Aorta (tissue), 5 donors: ENCODE results near the gene QPRT. TPM values are rescaled to one million over a fixed set of nuclear protein-coding genes. Genes with fewer than 3 reads are reported as not detected.

ENCODE experiments used
- ATAC-seq: fragments of 200-7000 bp; cut with Tn5 transposase; one replicate; pipeline ENCODE4 v1.9.1; 2022; ENCODE audit warnings: moderate library complexity; ENCODE audit not compliant: low FRiP score
- DNase-seq, 2 donors: peaks; one replicate each; pipeline ENCODE4 v3.0.0-alpha.2; 2020
- H3K27ac ChIP-seq, 2 donors: one replicate each; pipeline ENCODE4 v1.5.1; 2013; ENCODE audit warnings: low read length in 2 of 2, mild to moderate bottlenecking in 2 of 2, moderate library complexity in 2 of 2, control low read depth in 1 of 2, inconsistent platforms in 1 of 2, low read depth in 1 of 2
- H3K27me3 ChIP-seq, 2 donors: one replicate each; pipeline ENCODE4 v1.6.1; 2013; ENCODE audit warnings: control low read depth in 1 of 2, low read length in 1 of 2, mild to moderate bottlenecking in 1 of 2, moderate library complexity in 1 of 2; ENCODE audit not compliant: insufficient read depth in 2 of 2, control insufficient read depth in 1 of 2
- H3K36me3 ChIP-seq, 2 donors: one replicate each; pipeline ENCODE4 v1.6.1; 2013; ENCODE audit warnings: control low read depth in 1 of 2, low read length in 1 of 2, mild to moderate bottlenecking in 1 of 2; ENCODE audit not compliant: insufficient read depth in 2 of 2, control insufficient read depth in 1 of 2
- H3K4me1 ChIP-seq, 2 donors: one replicate each; pipeline ENCODE4 v1.6.1; 2013; ENCODE audit warnings: low read length in 2 of 2, control low read depth in 1 of 2, mild to moderate bottlenecking in 1 of 2, moderate library complexity in 1 of 2; ENCODE audit not compliant: insufficient read depth in 2 of 2, control insufficient read depth in 1 of 2
- H3K4me3 ChIP-seq, 2 donors: one replicate each; pipeline ENCODE4 v1.5.1; 2013; ENCODE audit warnings: low read length in 2 of 2, control low read depth in 1 of 2, mild to moderate bottlenecking in 1 of 2
- H3K9me3 ChIP-seq: one replicate; pipeline ENCODE4 v1.6.1; 2013; ENCODE audit warnings: mild to moderate bottlenecking, low read length; ENCODE audit not compliant: control insufficient read depth
- whole genome bisulfite sequencing, 2 donors: extraction: QIAGEN DNeasy Blood & Tissue Kit; methylation state at CpG; one replicate each; pipeline ENCODE4 v1.1.7; 2013; 5-methylcytosine and 5-hydroxymethylcytosine counted together
- intact Hi-C, 2 donors: fragments of 100-400 bp; cut with DNase I; formaldehyde crosslinking; loops; one replicate each; pipeline versions ENCODE4 v1.14.2 to v1.15.0; 2022
- polyA plus RNA-seq, 2 donors: library from polyadenylated mRNA; stranded (reverse); fragments of 200-250 nt; gene quantifications; one replicate each; pipeline ENCODE4 v1.2.3, GENCODE V29; 2013
- total RNA-seq, 2 donors: library from RNA; stranded (reverse); fragmentation: NEBNext Ultra II Directional; extraction: Animal tissue kit (Norgen Biotek cat#: 25700); gene quantifications; one replicate each; pipeline ENCODE4 v1.2.1, GENCODE V29; 2021
- donor health status: healthy with polysubstance abuse.
- donor health status: Bipolar disorder and iron deficiency.
- donor health status: DM: no; HTN: no; CAD: no.
- donor health status: DM: no; HTN: no; CAD: no.
- donor health status: DM: yes; HTN: yes; CAD: no.

QPRT gene
- total and polyA plus RNA-seq, 4 donors: 0.61 to 6.1 (median 3.0) TPM

- DNase-seq (no peak), ATAC-seq (no peak)
- Histone ChIP-seq H3K27ac (no peak overlapping the region), H3K27me3 (no peaks in the 10 kb centered on the region), H3K9me3 (no peaks in the 10 kb centered on the region), H3K4me3 (no peak overlapping the region), H3K4me1 (no peaks in the 10 kb centered on the region), H3K36me3 (no peaks in the 10 kb centered on the region)
- 74 to 77% methylated on average over 11 of the region's 11 CpGs for WGBS, 2 donors
- intact Hi-C loops: no loop called here
Observed at GRCh38 chr16:29656688-29657523, 22.1 kb upstream of the QPRT start.

DNA sequence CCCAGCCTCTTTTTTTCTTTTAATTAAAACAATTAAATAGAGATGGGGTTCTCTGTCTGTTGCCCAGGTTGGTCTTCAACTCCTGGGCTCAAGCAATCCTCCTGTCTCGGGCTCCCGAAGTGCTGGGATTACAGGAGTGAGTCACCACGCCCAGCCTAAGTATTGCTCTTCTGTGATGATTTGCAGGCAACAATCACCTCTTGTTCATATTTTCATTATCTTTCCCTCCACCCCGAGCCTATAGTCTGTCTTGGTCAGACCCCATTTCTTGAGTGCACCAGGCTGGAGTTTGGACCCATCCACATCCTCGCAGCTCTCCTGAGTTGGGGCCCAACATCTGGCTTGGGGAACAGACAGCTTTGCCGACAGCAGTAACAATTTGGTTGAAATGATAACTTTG lies 20.3 kb upstream of the QPRT start:
- H3K27ac ChIP-seq: no peak overlapping the region
- no peaks in the 10 kb centered on the region for H3K9me3 ChIP-seq
- ATAC-seq: no peak
- DNase-seq: no peak
- intact Hi-C loops: no loop called here
- no peaks in the 10 kb centered on the region for H3K36me3 ChIP-seq
- WGBS, 2 donors: 77 to 80% methylated on average over 6 of the region's 6 CpGs
- no peak overlapping the region for H3K4me3 ChIP-seq
- no peaks in the 10 kb centered on the region for H3K4me1 ChIP-seq
- no peaks in the 10 kb centered on the region for H3K27me3 ChIP-seq

GRCh38 chr16:29662000-29662728 lies 16.8 kb upstream of the QPRT start:
- H3K4me3 ChIP-seq: no peak overlapping the region
- WGBS, 2 donors: 83 to 85% methylated on average over 17 of the region's 17 CpGs
- intact Hi-C loops: no loop called here

GRCh38 chr16:29662729-29663015 lies 16.3 kb upstream of the QPRT start:
- intact Hi-C loops: no loop called here
- 71 to 73% methylated on average over 4 of the region's 4 CpGs for WGBS, 2 donors
- H3K4me3 ChIP-seq: no peak overlapping the region

More at GRCh38 chr16:29662000-29662728, 16.8 kb upstream of the QPRT start:
- Histone ChIP-seq H3K4me1 (no peaks in the 10 kb centered on the region), H3K36me3 (no peaks in the 10 kb centered on the region), H3K27me3 (no peaks in the 10 kb centered on the region), H3K27ac (no peak overlapping the region), H3K9me3 (no peaks in the 10 kb centered on the region)
- no peak for ATAC-seq
- no peak for DNase-seq

DNA sequence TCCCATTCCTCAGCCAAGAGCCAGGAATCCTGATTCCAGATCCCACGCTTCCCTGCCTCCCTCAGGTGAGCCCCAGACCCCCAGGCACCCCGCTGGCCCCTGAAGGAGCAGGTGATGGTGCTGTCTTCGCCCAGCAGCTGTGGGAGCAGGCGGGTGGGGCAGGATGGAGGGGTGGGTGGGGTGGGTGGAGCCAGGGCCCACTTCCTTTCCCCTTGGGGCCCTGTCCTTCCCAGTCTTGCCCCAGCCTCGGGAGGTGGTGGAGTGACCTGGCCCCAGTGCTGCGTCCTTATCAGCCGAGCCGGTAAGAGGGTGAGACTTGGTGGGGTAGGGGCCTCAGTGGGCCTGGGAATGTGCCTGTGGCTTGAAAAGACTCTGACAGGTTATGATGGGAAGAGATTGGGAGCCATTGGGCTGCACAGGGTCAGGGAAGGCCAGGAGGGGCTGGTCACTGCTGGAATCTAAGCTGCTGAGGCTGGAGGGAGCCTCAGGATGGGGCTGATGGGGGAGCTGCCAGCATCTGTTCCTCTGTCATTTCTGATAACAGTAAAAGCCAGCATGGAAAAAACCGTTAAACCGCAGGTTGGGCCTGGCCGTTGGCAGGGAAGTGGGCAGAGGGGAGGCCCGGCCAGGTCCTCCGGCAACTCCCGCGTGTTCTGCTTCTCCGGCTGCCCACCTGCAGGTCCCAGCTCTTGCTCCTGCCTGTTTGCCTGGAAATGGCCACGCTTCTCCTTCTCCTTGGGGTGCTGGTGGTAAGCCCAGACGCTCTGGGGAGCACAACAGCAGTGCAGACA lies 15.8 kb upstream of the QPRT start, which contains the start of gene SPN:
Gene SPN (plus strand): TSS at position 232 of the 791 bp plus-strand sequence. CDS start 482 bp downstream, at position 714.
- Histone ChIP-seq H3K27me3 (no peaks in the 10 kb centered on the region), H3K9me3 (no peaks in the 10 kb centered on the region), H3K4me1 (no peaks in the 10 kb centered on the region), H3K27ac (no peak within 1 kb of the TSS), H3K4me3 (no peak within 1 kb of the TSS), H3K36me3 (no peaks in the 10 kb centered on the region)
- no peak for DNase-seq
- intact Hi-C loops: no loop called here
- no peak for ATAC-seq
- 82 to 85% methylated on average over 15 to 18 of the region's 18 CpGs for WGBS, 2 donors

More at GRCh38 chr16:29662729-29663015, 16.3 kb upstream of the QPRT start:
- DNase-seq (no peak), ATAC-seq (no peak)
- Histone ChIP-seq H3K36me3 (no peaks in the 10 kb centered on the region), H3K4me1 (no peaks in the 10 kb centered on the region), H3K27me3 (no peaks in the 10 kb centered on the region), H3K27ac (no peak overlapping the region), H3K9me3 (no peaks in the 10 kb centered on the region)

DNA sequence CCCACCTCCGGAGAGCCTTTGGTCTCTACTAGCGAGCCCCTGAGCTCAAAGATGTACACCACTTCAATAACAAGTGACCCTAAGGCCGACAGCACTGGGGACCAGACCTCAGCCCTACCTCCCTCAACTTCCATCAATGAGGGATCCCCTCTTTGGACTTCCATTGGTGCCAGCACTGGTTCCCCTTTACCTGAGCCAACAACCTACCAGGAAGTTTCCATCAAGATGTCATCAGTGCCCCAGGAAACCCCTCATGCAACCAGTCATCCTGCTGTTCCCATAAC lies 15.2 kb upstream of the QPRT start:
- DNase-seq (no peak), ATAC-seq (no peak)
- Histone ChIP-seq H3K9me3 (no peaks in the 10 kb centered on the region), H3K4me1 (no peaks in the 10 kb centered on the region), H3K4me3 (no peak overlapping the region), H3K27ac (no peak overlapping the region), H3K36me3 (no peaks in the 10 kb centered on the region), H3K27me3 (no peaks in the 10 kb centered on the region)
- intact Hi-C loops: no loop called here
- 93 to 95% methylated on average over 3 of the region's 3 CpGs for WGBS, 2 donors

GRCh38 chr16:29664091-29664921 lies 14.7 kb upstream of the QPRT start:
- 89 to 92% methylated on average over 35 of the region's 35 CpGs for WGBS, 2 donors
- ATAC-seq (peak; percentile 15), DNase-seq (peak in 1 of 2 donors; percentile 70)
- intact Hi-C loops: no loop called here
- Histone ChIP-seq H3K4me3 (no peak overlapping the region), H3K36me3 (no peaks in the 10 kb centered on the region), H3K27ac (no peak overlapping the region), H3K27me3 (no peaks in the 10 kb centered on the region), H3K9me3 (no peaks in the 10 kb centered on the region), H3K4me1 (no peaks in the 10 kb centered on the region)
